ENCODE data around the gene CELA1.

Gene CELA1

DNA sequence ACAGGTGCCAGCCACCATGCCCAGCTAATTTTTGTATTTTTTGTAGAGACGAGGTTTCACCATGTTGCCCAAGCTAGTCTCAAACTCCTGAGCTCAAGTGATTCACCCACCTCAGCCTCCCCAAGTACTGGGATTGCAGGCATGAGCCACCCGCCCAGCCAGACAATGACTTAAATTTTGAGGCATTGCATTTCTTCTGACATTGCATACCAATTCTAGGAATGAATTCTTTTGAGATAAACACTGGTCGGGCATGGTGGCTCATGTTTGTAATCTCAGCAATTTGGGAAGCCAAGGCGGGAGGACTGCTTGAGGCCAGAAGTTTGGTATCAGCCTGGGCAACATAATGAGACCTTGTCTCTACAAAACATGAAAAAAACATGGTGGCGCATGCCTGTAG is 2.5 kb upstream of the CELA1 start:
- H3K4me3 ChIP-seq (IDR thresholded peaks at IDR 0.05; ENCODE audit: insufficient read depth, low read depth, low read length), result no peak overlapping the region
- H4K20me1 ChIP-seq (ENCODE audit: insufficient read depth), result no peaks in the 10 kb centered on the region
- H3K4me1 ChIP-seq (ENCODE audit: low read depth, poor library complexity, severe bottlenecking), result no peaks in the 10 kb centered on the region
- TF ChIP-seq, protein P1, sequence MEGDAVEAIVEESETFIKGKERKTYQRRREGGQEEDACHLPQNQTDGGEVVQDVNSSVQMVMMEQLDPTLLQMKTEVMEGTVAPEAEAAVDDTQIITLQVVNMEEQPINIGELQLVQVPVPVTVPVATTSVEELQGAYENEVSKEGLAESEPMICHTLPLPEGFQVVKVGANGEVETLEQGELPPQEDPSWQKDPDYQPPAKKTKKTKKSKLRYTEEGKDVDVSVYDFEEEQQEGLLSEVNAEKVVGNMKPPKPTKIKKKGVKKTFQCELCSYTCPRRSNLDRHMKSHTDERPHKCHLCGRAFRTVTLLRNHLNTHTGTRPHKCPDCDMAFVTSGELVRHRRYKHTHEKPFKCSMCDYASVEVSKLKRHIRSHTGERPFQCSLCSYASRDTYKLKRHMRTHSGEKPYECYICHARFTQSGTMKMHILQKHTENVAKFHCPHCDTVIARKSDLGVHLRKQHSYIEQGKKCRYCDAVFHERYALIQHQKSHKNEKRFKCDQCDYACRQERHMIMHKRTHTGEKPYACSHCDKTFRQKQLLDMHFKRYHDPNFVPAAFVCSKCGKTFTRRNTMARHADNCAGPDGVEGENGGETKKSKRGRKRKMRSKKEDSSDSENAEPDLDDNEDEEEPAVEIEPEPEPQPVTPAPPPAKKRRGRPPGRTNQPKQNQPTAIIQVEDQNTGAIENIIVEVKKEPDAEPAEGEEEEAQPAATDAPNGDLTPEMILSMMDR (conservative IDR thresholded peaks at IDR 0.05; ENCODE audit: low read depth, low read length), result no peak
- no peak overlapping the region for H3K9ac ChIP-seq
- H3K4me2 ChIP-seq, result no peak overlapping the region
- H3K79me2 ChIP-seq (ENCODE audit: insufficient read depth, low read depth), result no peaks in the 10 kb centered on the region
- no peaks in the 10 kb centered on the region for H3K27me3 ChIP-seq (ENCODE audit: insufficient read depth, low read depth)
- H2AFZ ChIP-seq (ENCODE audit: low read depth), result no peak overlapping the region
- H3K36me3 ChIP-seq (ENCODE audit: insufficient read depth), result no peaks in the 10 kb centered on the region
- no peak overlapping the region for H3K27ac ChIP-seq

DNA sequence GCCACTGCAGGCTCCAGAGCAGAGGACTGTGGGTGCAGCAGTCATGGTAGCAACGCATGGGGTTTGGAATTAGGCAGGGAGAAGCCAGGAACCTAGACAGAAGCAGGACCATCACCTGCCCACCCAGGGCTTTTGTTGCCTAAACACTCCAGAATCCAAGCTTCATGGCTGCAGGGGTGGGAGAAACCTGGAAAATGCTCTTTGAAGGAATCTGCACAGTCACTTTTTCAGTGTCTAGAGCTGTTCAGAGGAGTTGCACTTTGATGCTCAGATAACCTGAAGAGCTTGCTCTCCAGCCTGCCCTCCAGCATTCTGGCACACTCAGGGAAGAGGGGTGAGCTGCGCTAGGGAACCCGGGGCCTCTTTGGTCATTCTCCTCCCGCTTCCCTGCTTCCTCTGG is 1.6 kb upstream of the CELA1 start:
- no peaks in the 10 kb centered on the region for H3K4me1 ChIP-seq (ENCODE audit: low read depth, poor library complexity, severe bottlenecking)
- H2AFZ ChIP-seq (ENCODE audit: low read depth), result no peak overlapping the region
- H3K27me3 ChIP-seq (ENCODE audit: insufficient read depth, low read depth), result no peaks in the 10 kb centered on the region
- no peaks in the 10 kb centered on the region for H3K79me2 ChIP-seq (ENCODE audit: insufficient read depth, low read depth)
- TF ChIP-seq, protein P1 (conservative IDR thresholded peaks at IDR 0.05; ENCODE audit: low read depth, low read length), result no peak
- H3K36me3 ChIP-seq (ENCODE audit: insufficient read depth), result no peaks in the 10 kb centered on the region
- no peaks in the 10 kb centered on the region for H4K20me1 ChIP-seq (ENCODE audit: insufficient read depth)
- no peak overlapping the region for H3K9ac ChIP-seq
- H3K27ac ChIP-seq, result no peak overlapping the region
- no peak overlapping the region for H3K4me3 ChIP-seq (IDR thresholded peaks at IDR 0.05; ENCODE audit: insufficient read depth, low read depth, low read length)
- no peak overlapping the region for H3K4me2 ChIP-seq

DNA sequence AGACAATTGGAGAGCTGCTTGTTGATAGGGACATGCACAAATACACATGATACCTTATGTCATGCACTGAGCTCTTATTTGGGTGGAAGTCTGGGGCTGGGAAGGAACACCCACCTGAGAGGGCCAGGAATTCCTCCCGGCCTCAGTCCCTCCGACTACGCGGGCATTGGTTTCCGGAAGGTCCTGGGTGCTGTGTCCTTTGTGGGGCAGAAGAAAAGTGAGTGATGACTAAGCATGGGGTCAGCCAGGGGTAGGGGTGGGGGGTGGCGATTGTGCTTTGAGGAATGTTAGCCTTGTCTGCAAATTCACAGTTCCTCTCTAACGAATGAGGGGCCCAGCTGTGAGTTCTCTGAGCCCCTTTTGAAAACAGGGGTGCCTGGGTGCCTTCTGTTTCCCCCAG is 798 bp downstream of the CELA1 start:
- Histone ChIP-seq H3K27ac (no peak overlapping the region), H3K9ac (no peak overlapping the region), H2AFZ (ENCODE audit: low read depth) (no peak overlapping the region), H3K4me1 (ENCODE audit: low read depth, poor library complexity, severe bottlenecking) (peaks cover 10% of the 10 kb centered on the region), H3K27me3 (ENCODE audit: insufficient read depth, low read depth) (no peaks in the 10 kb centered on the region), H3K79me2 (ENCODE audit: insufficient read depth, low read depth) (no peaks in the 10 kb centered on the region), H3K36me3 (ENCODE audit: insufficient read depth) (no peaks in the 10 kb centered on the region), H3K4me3 (IDR thresholded peaks at IDR 0.05; ENCODE audit: insufficient read depth, low read depth, low read length) (no peak overlapping the region), H4K20me1 (ENCODE audit: insufficient read depth) (no peaks in the 10 kb centered on the region), H3K4me2 (no peak overlapping the region)
- TF ChIP-seq, protein P1 (conservative IDR thresholded peaks at IDR 0.05; ENCODE audit: low read depth, low read length), result no peak

DNA sequence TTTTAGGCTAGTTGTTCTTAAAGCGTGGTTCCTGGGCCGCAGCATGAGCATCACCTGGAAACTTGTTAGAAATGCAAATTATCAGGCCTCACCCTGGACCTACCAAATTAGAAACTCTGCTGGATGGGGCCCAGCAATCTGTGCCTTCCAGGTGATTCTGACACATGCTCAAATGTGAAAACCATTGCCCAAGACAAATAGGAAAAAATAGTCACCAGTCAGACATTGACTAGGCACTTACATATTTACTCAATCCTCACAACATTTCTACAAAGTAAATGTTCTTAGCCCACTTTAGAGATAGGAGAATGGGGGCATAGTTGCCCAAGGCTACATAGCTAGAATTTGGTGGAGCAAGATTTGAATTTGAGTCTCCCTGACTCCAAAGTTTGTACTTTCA is 3.3 kb downstream of the CELA1 start:
- Histone ChIP-seq H3K27me3 (ENCODE audit: insufficient read depth, low read depth) (no peaks in the 10 kb centered on the region), H3K4me3 (IDR thresholded peaks at IDR 0.05; ENCODE audit: insufficient read depth, low read depth, low read length) (no peak overlapping the region), H2AFZ (ENCODE audit: low read depth) (no peak overlapping the region), H3K9ac (no peak overlapping the region), H3K4me2 (no peak overlapping the region), H3K79me2 (ENCODE audit: insufficient read depth, low read depth) (no peaks in the 10 kb centered on the region), H3K4me1 (ENCODE audit: low read depth, poor library complexity, severe bottlenecking) (peaks cover 10% of the 10 kb centered on the region), H4K20me1 (ENCODE audit: insufficient read depth) (no peaks in the 10 kb centered on the region), H3K27ac (no peak overlapping the region), H3K36me3 (ENCODE audit: insufficient read depth) (no peaks in the 10 kb centered on the region)
- TF ChIP-seq, protein P1 (conservative IDR thresholded peaks at IDR 0.05; ENCODE audit: low read depth, low read length), result no peak

Measured in KMS-11 (cell line).